Subcutaneous adipose tissue (tissue), 4 donors: ENCODE measurements around the gene COL18A1. TPM values are rescaled to one million over a fixed set of nuclear protein-coding genes. Genes with fewer than 3 reads are reported as not detected.

Source experiments
- CTCF ChIP-seq: fragments of 450-650 bp; IDR thresholded peaks from one replicate; pipeline ENCODE4 v1.5.1; 2016; ENCODE audit warnings: low read depth, mild to moderate bottlenecking, control low read depth, antibody characterized with exemption, moderate library complexity
- total RNA-seq, 4 donors: library from RNA; depleted of rRNA; stranded (reverse); fragments of >200 nt; gene quantifications; one replicate each; pipeline ENCODE4 v1.1.0, GENCODE V29; 2016

COL18A1 gene
- total RNA-seq, 4 donors from 2014 or later, result 33.4 to 102 (median 66.7) TPM

GRCh38 chr21:45549626-45550463 lies 144.9 kb downstream of the COL18A1 start:
- TF ChIP-seq CTCF, result no peak

- no peak for TF ChIP-seq CTCF
Observed at GRCh38 chr21:45550522-45551210, 145.7 kb downstream of the COL18A1 start.

- no peak for TF ChIP-seq CTCF
Observed at GRCh38 chr21:45551316-45551715, 146.4 kb downstream of the COL18A1 start.

- TF ChIP-seq CTCF, result no peak
Observed at GRCh38 chr21:45551783-45552695, 147.1 kb downstream of the COL18A1 start.

- no peak for TF ChIP-seq CTCF
Observed at GRCh38 chr21:45552696-45553391, 147.9 kb downstream of the COL18A1 start.

- no peak for TF ChIP-seq CTCF
Observed at GRCh38 chr21:45554477-45555175, 149.7 kb downstream of the COL18A1 start.
